GM19438 (cell line): ENCODE measurements around the gene UBQLN4.
"Not testable (repeated sequence)": the region's sequence is repeated elsewhere in the genome, so short reads cannot be mapped to it uniquely, and the experiment has no call there.

Experiments
- ATAC-seq: cut with Tn5 transposase; IDR thresholded peaks from one replicate; pipeline ENCODE4 v1.9.1; 2021; ENCODE audit warnings: low read depth; ENCODE audit not compliant: unreplicated experiment

The UBQLN4 gene

GRCh38 chr1:156063997-156064285 is 10.3 kb upstream of the UBQLN4 start:
- ATAC-seq, result no peak

- no peak for ATAC-seq
These were observed 8.6 kb upstream of the UBQLN4 start for GRCh38 chr1:156062189-156062588.

- no peak for ATAC-seq
These were observed 7.5 kb upstream of the UBQLN4 start, which contains the start of gene RAB25 for GRCh38 chr1:156060937-156061636. RAB25 (plus strand) TSS chr1:156061160; CDS start chr1:156061401, 241 bp downstream.

GRCh38 chr1:156056326-156056849 is 2.8 kb upstream of the UBQLN4 start:
- no peak for ATAC-seq

GRCh38 chr1:156055281-156056048 is 1.9 kb upstream of the UBQLN4 start:
- no peak for ATAC-seq

- peak; percentile 65 for ATAC-seq
These were observed 1.1 kb upstream of the UBQLN4 start, which contains the start of gene LAMTOR2 for GRCh38 chr1:156054500-156055280. LAMTOR2 (plus strand) TSS chr1:156054782; CDS start chr1:156054890, 108 bp downstream.

GRCh38 chr1:156052862-156053767 is 483 bp downstream of the UBQLN4 start:
- ATAC-seq, result no peak

GRCh38 chr1:156051011-156051725 is 2.4 kb downstream of the UBQLN4 start:
- ATAC-seq, result no peak

GRCh38 chr1:156050376-156050775 is 3.2 kb downstream of the UBQLN4 start:
- ATAC-seq, result no peak

GRCh38 chr1:156048663-156049258 is 4.8 kb downstream of the UBQLN4 start:
- ATAC-seq, result no peak

GRCh38 chr1:156045076-156045475 is 8.5 kb downstream of the UBQLN4 start:
- ATAC-seq, result no peak

- ATAC-seq, result no peak
These were observed 10.8 kb downstream of the UBQLN4 start for GRCh38 chr1:156042828-156043227.

- ATAC-seq, result not testable (repeated sequence)
These were observed 18.6 kb downstream of the UBQLN4 start for GRCh38 chr1:156034991-156035390.

GRCh38 chr1:156033011-156033410 is 20.6 kb downstream of the UBQLN4 start:
- no peak for ATAC-seq

- ATAC-seq, result no peak
These were observed 27.0 kb downstream of the UBQLN4 start for GRCh38 chr1:156026588-156026987.

GRCh38 chr1:156025876-156026275 is 27.7 kb downstream of the UBQLN4 start:
- ATAC-seq, result no peak

GRCh38 chr1:156024801-156025200 is 28.8 kb downstream of the UBQLN4 start:
- no peak for ATAC-seq

GRCh38 chr1:156021954-156022353 is 31.6 kb downstream of the UBQLN4 start:
- ATAC-seq, result no peak

GRCh38 chr1:156021093-156021428 is 32.5 kb downstream of the UBQLN4 start:
- ATAC-seq, result no peak
